ENCODE results near the gene LTBP1. TPM values are rescaled to one million over a fixed set of nuclear protein-coding genes. Genes with fewer than 3 reads are reported as not detected.

Gene LTBP1
- total RNA-seq, 1 experiment from 2014 or later: 28.5 TPM

DNA sequence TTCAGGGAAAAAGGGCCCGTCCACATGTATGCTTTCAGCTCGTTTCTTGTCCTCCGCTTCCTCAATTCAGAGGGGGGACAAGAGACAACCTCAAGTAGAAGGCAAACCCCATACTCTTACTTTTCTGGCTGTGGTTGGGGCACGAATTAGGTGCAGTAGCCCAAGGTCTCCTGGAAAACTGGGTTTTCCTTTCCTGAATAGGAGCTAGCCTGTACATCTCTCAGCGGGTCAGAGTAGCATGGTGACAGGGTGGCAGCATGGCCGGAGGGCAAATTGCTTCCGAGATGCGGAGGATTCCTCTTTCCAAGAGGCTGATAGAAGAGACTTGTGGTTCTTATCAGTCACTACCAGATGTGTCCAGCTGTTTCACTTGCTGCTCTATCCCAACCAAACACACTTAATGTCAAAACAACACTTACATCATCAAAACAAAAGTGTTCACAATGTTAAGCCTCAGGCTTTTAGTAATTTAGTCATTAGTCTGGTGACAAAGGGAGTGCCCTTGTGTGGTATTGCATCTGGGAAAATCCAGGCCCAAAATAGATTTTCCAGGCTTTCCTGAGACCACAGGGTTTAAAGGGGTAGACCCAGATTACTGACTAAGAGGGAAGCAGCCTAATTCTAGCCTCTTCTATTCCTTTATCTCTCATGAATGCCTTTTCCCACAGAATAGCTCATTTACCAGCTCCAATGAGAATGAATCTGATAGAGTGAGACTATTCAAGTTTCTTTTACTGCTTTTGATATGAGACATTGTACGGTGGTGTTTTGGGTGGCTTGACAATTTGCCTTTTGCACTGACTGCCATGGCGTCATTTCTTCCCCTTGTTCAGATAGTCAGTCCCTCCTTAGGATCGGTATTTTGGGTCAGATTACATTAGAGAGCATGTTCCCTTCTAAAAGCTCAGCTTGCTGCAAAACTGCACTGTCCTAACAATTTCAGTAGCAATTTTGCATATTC is 162.0 kb downstream of the LTBP1 start:
- no peak overlapping the region for H3K4me2 ChIP-seq (ENCODE audit: insufficient read depth, insufficient read length, low read length)
- H3K79me2 ChIP-seq (ENCODE audit: insufficient read depth, low read length): no peaks in the 10 kb centered on the region
- no peak overlapping the region for H3T11ph ChIP-seq (ENCODE audit: low read length)
- no peak overlapping the region for H2BK5ac ChIP-seq (ENCODE audit: insufficient read length, low read length)
- no peak overlapping the region for H3K4ac ChIP-seq (ENCODE audit: low read depth, low read length)
- no peak overlapping the region for H3K18ac ChIP-seq (ENCODE audit: insufficient read length, low read depth, low read length)
- H2AK5ac ChIP-seq (ENCODE audit: insufficient read length, low read length): no peak overlapping the region
- no peaks in the 10 kb centered on the region for H3K23me2 ChIP-seq (ENCODE audit: insufficient read length, low read depth, low read length, poor library complexity, severe bottlenecking)
- WGBS (ENCODE audit: extremely low coverage, insufficient read length, low lambda C conversion rate): no CpG with 5 or more reads among the region's 11 CpGs
- H3K9me3 Mint-ChIP-seq: no peaks in the 10 kb centered on the region
- H3K4me3 Mint-ChIP-seq: no peak overlapping the region
- H3K27ac Mint-ChIP-seq: no peak overlapping the region
- H4K20me1 ChIP-seq (ENCODE audit: control insufficient read depth, insufficient read depth, insufficient read length): no peaks in the 10 kb centered on the region
- H2BK15ac ChIP-seq (ENCODE audit: low read depth, low read length): no peak overlapping the region
- no peak overlapping the region for H3K9ac ChIP-seq (ENCODE audit: extremely low read depth, insufficient read length, low read length)
- no peak overlapping the region for H2AFZ ChIP-seq (ENCODE audit: low read length)
- no peak for DNase-seq
- no peaks in the 10 kb centered on the region; a peak in 3 of 7 replicates for H3K36me3 Mint-ChIP-seq (ENCODE audit: insufficient read depth in 1 of 3, low read depth in 3 of 3)
- H4K5ac ChIP-seq (ENCODE audit: insufficient read length, low read depth, low read length): no peak overlapping the region
- H3K14ac ChIP-seq (ENCODE audit: insufficient read depth, low read length): no peak overlapping the region
- TF ChIP-seq, protein P1, sequence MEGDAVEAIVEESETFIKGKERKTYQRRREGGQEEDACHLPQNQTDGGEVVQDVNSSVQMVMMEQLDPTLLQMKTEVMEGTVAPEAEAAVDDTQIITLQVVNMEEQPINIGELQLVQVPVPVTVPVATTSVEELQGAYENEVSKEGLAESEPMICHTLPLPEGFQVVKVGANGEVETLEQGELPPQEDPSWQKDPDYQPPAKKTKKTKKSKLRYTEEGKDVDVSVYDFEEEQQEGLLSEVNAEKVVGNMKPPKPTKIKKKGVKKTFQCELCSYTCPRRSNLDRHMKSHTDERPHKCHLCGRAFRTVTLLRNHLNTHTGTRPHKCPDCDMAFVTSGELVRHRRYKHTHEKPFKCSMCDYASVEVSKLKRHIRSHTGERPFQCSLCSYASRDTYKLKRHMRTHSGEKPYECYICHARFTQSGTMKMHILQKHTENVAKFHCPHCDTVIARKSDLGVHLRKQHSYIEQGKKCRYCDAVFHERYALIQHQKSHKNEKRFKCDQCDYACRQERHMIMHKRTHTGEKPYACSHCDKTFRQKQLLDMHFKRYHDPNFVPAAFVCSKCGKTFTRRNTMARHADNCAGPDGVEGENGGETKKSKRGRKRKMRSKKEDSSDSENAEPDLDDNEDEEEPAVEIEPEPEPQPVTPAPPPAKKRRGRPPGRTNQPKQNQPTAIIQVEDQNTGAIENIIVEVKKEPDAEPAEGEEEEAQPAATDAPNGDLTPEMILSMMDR (conservative IDR thresholded peaks at IDR 0.05): no peak
- H2BK20ac ChIP-seq (ENCODE audit: low read depth, low read length, poor library complexity, severe bottlenecking): no peak overlapping the region
- peaks cover 9 to 12% of the 10 kb centered on the region in 2 experiments for H3K4me1 Mint-ChIP-seq
- H3K4me1 ChIP-seq (ENCODE audit: insufficient read depth, low read length): no peaks in the 10 kb centered on the region
- H3K27me3 Mint-ChIP-seq (ENCODE audit: low read depth): no peaks in the 10 kb centered on the region
- H2BK120ac ChIP-seq (ENCODE audit: low read depth, low read length, poor library complexity, severe bottlenecking): no peak overlapping the region
- H3K9me3 ChIP-seq (ENCODE audit: control insufficient read depth, low read depth, low read length): no peaks in the 10 kb centered on the region
- no peak overlapping the region for H3K27ac ChIP-seq (ENCODE audit: insufficient read length, low read depth, low read length)
- no peak overlapping the region for H3K56ac ChIP-seq (ENCODE audit: insufficient read length, low read depth, low read length)
- H2BK12ac ChIP-seq (ENCODE audit: insufficient read length, low read depth, low read length): no peak overlapping the region
- H3K23ac ChIP-seq (ENCODE audit: insufficient read length, low read depth, low read length): no peak overlapping the region
- H3K27me3 ChIP-seq (ENCODE audit: insufficient read depth, low read length): no peaks in the 10 kb centered on the region
- no peak overlapping the region for H4K91ac ChIP-seq (ENCODE audit: insufficient read length, low read depth, low read length)
- H3K79me1 ChIP-seq (ENCODE audit: insufficient read depth, low read depth, low read length, poor library complexity, severe bottlenecking): no peaks in the 10 kb centered on the region
- H4K8ac ChIP-seq (replicated peaks; ENCODE audit: insufficient read length, low read depth, low read length): no peak overlapping the region
